HG02798 (cell line): ENCODE measurements around the gene BCL2L1.

Experiments
- ATAC-seq: cut with Tn5 transposase; IDR thresholded peaks from one replicate; pipeline ENCODE4 v1.9.1; 2021; ENCODE audit warnings: mild to moderate bottlenecking; ENCODE audit not compliant: unreplicated experiment, poor library complexity

The BCL2L1 gene

GRCh38 chr20:31711179-31712111, 11.2 kb downstream of the BCL2L1 start:
- ATAC-seq = no peak

GRCh38 chr20:31710423-31711108, 12.1 kb downstream of the BCL2L1 start:
- ATAC-seq = no peak

- no peak for ATAC-seq
Observed at GRCh38 chr20:31709939-31710338, 12.7 kb downstream of the BCL2L1 start.

GRCh38 chr20:31708736-31709534, 13.7 kb downstream of the BCL2L1 start:
- ATAC-seq = no peak

- no peak for ATAC-seq
Observed at GRCh38 chr20:31707994-31708735, 14.5 kb downstream of the BCL2L1 start.

- no peak for ATAC-seq
Observed at GRCh38 chr20:31707258-31707615, 15.4 kb downstream of the BCL2L1 start.

GRCh38 chr20:31706607-31707257, 15.9 kb downstream of the BCL2L1 start:
- ATAC-seq = no peak

- ATAC-seq = peak; percentile 92
Observed at GRCh38 chr20:31705598-31706597, 16.8 kb downstream of the BCL2L1 start.

- ATAC-seq = no peak
Observed at GRCh38 chr20:31705191-31705590, 17.5 kb downstream of the BCL2L1 start.

- ATAC-seq = no peak
Observed at GRCh38 chr20:31704225-31705119, 18.2 kb downstream of the BCL2L1 start.

- no peak for ATAC-seq
Observed at GRCh38 chr20:31701591-31701990, 21.1 kb downstream of the BCL2L1 start.

GRCh38 chr20:31700747-31701146, 21.9 kb downstream of the BCL2L1 start:
- ATAC-seq = no peak

- ATAC-seq = no peak
Observed at GRCh38 chr20:31699801-31700728, 22.6 kb downstream of the BCL2L1 start.

GRCh38 chr20:31698803-31699718, 23.6 kb downstream of the BCL2L1 start:
- peak; percentile 95 for ATAC-seq

GRCh38 chr20:31698243-31698802, 24.3 kb downstream of the BCL2L1 start:
- ATAC-seq = no peak
